Right lobe of liver (tissue), 4 donors: ENCODE data around the gene RIOK3.

Experiments
- POLR2A ChIP-seq: fragments of 450-650 bp; IDR thresholded peaks from one replicate; pipeline ENCODE4 v1.6.1; 2017; ENCODE audit warnings: antibody characterized with exemption, mild to moderate bottlenecking
- TF ChIP-seq, protein P1 (sequence below), 4 donors: fragments of 200-600 bp in 3 of 4; fragments of 450-650 bp in 1 of 4; IDR thresholded peaks; one replicate each; pipeline versions ENCODE4 v1.5.1 to v1.8.0; 2016 to 2022; ENCODE audit warnings: antibody characterized with exemption in 4 of 4, mild to moderate bottlenecking in 2 of 4
- donor health status: DM: no; HTN: no; CAD: no.
- donor health status: DM: no; HTN: no; CAD: no.
- donor health status: DM: no; HTN: yes; CAD: no.

GRCh38 chr18:23531912-23532311 lies 78.8 kb downstream of the RIOK3 start:
- TF ChIP-seq, protein P1, sequence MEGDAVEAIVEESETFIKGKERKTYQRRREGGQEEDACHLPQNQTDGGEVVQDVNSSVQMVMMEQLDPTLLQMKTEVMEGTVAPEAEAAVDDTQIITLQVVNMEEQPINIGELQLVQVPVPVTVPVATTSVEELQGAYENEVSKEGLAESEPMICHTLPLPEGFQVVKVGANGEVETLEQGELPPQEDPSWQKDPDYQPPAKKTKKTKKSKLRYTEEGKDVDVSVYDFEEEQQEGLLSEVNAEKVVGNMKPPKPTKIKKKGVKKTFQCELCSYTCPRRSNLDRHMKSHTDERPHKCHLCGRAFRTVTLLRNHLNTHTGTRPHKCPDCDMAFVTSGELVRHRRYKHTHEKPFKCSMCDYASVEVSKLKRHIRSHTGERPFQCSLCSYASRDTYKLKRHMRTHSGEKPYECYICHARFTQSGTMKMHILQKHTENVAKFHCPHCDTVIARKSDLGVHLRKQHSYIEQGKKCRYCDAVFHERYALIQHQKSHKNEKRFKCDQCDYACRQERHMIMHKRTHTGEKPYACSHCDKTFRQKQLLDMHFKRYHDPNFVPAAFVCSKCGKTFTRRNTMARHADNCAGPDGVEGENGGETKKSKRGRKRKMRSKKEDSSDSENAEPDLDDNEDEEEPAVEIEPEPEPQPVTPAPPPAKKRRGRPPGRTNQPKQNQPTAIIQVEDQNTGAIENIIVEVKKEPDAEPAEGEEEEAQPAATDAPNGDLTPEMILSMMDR (IDR thresholded peaks at IDR 0.05): no peak
- TF ChIP-seq POLR2A: no peak
